ENCODE data around the gene SLC25A6.

Gene SLC25A6

GRCh38 chrX:1360171-1360570, 31.7 kb downstream of the SLC25A6 start:
- in situ Hi-C loops (cut with HindIII; ENCODE audit: low sequenced_read_pairs) = no loop called here
- no peak overlapping the region for H3K4me3 ChIP-seq (ENCODE audit: low read depth, low read length)
- DNase-seq (ENCODE audit: low read depth, low spot score) = no peak
- TF ChIP-seq, protein P1, sequence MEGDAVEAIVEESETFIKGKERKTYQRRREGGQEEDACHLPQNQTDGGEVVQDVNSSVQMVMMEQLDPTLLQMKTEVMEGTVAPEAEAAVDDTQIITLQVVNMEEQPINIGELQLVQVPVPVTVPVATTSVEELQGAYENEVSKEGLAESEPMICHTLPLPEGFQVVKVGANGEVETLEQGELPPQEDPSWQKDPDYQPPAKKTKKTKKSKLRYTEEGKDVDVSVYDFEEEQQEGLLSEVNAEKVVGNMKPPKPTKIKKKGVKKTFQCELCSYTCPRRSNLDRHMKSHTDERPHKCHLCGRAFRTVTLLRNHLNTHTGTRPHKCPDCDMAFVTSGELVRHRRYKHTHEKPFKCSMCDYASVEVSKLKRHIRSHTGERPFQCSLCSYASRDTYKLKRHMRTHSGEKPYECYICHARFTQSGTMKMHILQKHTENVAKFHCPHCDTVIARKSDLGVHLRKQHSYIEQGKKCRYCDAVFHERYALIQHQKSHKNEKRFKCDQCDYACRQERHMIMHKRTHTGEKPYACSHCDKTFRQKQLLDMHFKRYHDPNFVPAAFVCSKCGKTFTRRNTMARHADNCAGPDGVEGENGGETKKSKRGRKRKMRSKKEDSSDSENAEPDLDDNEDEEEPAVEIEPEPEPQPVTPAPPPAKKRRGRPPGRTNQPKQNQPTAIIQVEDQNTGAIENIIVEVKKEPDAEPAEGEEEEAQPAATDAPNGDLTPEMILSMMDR (IDR thresholded peaks at IDR 0.05; ENCODE audit: low read depth, low read length) = no peak

- no peak overlapping the region for H3K4me3 ChIP-seq (ENCODE audit: low read depth, low read length)
- in situ Hi-C loops (cut with HindIII; ENCODE audit: low sequenced_read_pairs) = no loop called here
- DNase-seq (ENCODE audit: low read depth, low spot score) = no peak
- TF ChIP-seq, protein P1 (IDR thresholded peaks at IDR 0.05; ENCODE audit: low read depth, low read length) = no peak
Measured at GRCh38 chrX:1359477-1359873, 32.4 kb downstream of the SLC25A6 start.

DNA sequence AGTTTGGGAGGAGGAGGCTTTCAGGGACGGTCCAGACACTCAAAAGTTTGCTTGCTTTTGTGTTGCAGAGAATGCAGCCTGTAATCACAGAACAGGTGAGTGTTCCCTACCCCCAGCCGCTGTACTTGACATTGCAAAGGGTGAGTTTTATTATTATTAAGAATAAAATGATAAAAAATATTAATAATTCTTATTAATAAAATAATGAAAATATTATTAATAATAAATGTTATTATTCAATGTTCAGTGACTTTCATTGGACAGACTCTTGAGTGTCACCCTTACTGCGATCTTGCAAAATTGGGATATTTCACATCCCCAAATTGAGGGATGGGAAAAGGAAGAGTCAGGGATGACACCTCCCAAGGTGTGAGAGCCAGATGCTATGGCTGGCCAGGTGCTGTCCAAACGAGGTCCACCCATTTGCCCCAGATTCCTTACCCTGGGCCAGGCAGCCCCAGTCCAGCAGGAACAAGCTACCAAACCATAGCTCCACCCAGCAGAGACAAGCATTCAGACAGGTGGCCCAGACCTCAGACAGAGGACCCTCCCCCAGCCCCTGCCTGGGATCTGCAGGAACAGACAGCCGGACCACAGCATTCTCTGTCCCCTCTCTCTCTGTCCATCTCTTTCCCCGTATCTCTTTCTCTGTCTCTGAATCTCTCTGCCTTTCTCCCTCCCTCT, 33.0 kb downstream of the SLC25A6 start:
- TF ChIP-seq, protein P1 (IDR thresholded peaks at IDR 0.05; ENCODE audit: low read depth, low read length) = no peak
- DNase-seq (ENCODE audit: low read depth, low spot score) = no peak
- no peak overlapping the region for H3K4me3 ChIP-seq (ENCODE audit: low read depth, low read length)
- in situ Hi-C loops (cut with HindIII; ENCODE audit: low sequenced_read_pairs) = no loop called here

- in situ Hi-C loops (cut with HindIII; ENCODE audit: low sequenced_read_pairs) = no loop called here
- TF ChIP-seq, protein P1 (IDR thresholded peaks at IDR 0.05; ENCODE audit: low read depth, low read length) = no peak
- no peak overlapping the region for H3K4me3 ChIP-seq (ENCODE audit: low read depth, low read length)
- DNase-seq (ENCODE audit: low read depth, low spot score) = no peak
Measured at GRCh38 chrX:1357993-1358392, 33.9 kb downstream of the SLC25A6 start.

DNA sequence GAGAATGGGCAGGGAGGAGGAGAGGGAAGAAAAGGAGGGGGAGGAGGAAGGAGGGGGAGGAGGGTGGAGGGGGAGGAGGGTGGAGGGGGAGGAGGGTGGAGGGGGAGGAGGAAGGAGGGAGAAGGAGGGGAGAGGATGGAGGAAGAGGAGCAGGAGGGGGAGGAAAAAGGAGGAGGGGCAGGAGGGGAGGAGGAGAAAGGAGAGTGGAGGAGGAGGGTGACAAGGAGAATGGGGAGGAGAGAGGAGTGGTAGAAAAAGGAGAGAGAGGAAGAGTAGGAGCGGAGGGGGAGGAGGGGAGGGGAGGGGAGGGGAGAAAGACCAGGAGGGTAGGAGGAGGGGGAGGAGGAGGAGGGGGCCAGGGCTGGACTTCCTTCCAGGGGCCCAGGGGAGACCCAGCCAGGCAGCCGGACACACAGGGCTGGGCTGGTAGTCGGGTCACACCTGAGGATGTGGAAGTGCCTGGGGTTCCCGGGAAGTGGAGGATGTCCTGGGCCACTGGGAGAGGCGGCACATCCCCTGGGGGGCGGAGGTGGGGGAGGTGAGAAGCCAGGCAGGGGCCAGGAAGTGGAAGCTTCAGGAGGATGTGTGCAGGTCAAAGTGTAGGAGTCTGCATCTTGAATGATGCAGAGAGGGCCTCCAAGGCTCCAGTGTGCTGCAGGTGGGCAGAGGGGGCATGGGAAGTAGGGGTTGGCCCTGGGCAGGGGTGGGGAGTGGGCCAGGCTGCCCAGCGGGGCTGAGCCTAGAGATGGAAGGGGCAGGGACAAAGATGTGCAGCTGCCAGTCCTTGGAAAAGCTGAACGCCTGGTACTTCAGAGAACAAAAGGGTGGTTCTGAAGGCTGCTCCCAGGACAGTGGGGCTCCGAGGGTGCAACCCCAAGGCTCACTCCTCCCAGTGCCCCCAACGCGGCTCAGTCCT, 36.5 kb downstream of the SLC25A6 start:
- TF ChIP-seq, protein P1 (IDR thresholded peaks at IDR 0.05; ENCODE audit: low read depth, low read length) = no peak
- in situ Hi-C loops (cut with HindIII; ENCODE audit: low sequenced_read_pairs) = no loop called here
- DNase-seq (ENCODE audit: low read depth, low spot score) = no peak
- no peak overlapping the region for H3K4me3 ChIP-seq (ENCODE audit: low read depth, low read length)

DNA sequence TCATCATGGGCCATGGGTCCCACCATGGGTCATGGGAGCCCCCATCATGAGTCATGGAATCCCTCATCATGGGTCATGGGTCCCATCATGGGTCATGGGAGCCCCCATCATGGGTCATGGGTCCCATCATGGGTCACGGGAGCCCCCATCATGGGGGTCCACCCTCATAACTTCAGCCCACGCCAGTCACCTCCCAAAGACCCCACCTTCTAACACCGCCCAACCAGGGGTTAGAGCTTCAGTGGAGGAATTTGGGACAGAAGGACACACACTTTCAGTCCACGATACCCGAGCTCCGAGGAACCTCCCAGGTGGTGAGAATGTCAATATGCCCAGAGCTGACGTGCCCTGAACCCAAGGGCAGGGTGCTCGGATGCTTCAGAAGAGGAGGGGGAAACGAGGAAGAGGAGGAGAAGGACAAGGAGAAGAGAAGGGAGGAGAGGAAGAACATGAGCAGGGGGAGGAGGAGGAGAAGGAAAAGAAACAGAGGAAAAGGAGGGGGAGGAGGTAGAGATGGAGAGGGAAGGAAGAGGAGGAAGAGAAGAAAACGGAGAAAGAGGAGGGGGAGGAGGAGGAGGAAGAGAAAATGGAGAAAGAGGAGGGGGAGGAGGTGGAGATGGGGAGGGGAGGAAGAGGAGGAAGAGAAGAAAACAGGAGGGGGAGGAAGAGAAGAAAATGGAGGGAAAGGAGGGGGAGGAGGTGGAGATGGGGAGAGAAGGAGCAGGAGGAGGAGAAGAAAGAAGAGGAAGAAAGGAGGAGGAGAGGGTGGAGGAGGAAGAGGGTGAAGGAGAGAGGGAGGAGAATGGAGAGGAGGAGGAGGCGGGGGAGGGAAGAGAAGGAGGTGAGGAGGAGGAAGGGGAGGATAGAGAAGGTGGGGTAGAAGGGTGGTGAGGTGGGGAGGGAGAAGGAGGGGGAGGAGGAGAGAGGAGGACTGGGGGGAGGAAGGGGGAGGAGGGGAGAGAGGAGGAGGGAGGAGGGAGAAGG, 37.6 kb downstream of the SLC25A6 start:
- in situ Hi-C loops (cut with HindIII; ENCODE audit: low sequenced_read_pairs) = no loop called here
- no peak overlapping the region for H3K4me3 ChIP-seq (ENCODE audit: low read depth, low read length)
- DNase-seq (ENCODE audit: low read depth, low spot score) = no peak
- TF ChIP-seq, protein P1 (IDR thresholded peaks at IDR 0.05; ENCODE audit: low read depth, low read length) = no peak
